ENCODE results near the gene LTA.
A peak's percentile ranks its signal among the peaks of the same experiment; 100 is the strongest.

LTA gene

DNA sequence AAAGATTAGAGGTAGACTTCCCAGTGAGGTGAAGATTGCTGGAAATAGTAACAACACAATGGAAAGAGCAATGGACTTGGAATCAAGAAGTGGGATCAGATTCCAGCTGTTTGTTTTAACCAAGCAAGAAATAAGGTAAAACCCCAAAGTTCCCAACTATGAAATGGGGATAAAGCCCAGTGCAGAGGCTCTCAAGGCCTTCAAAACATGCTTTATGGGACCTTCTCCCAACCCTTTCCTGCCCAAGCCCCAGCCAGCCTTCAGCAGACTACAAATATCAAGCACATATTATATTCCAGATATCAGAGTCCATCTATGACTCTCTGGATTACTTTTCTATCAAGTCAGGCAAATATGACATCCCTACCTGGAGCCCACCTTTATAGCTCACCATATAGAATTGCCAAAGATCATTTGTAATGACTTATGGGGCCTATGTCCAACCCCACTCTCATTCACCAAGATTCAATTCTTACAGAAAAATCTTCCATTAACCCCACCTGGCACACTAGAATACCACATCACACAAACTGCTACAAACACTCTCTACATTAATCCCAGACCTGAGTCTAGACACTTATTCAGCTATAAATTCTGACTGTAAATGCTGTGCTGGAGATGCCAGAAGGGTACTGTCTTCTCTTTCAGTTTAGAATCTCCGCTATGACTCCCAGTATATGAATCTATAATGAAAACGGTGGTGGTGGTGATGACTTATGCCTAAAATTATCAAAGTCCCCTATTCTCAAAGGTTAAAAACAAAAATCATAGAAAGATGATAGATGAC lies 36.4 kb upstream of the LTA start:
- Histone ChIP-seq H3K4me3 (ENCODE audit: low read depth, low read length) (no peak overlapping the region), H3K4me1 (ENCODE audit: control insufficient read depth, insufficient read depth, low read length) (peaks cover 14% of the 10 kb centered on the region), H3K9me3 (ENCODE audit: control insufficient read depth, insufficient read depth, low read depth, low read length) (no peaks in the 10 kb centered on the region), H3K36me3 (ENCODE audit: control insufficient read depth in 2 of 2, insufficient read depth in 1 of 2, low read length in 2 of 2) (peaks cover 93 to 99% of the 10 kb centered on the region in 2 experiments), H3K27ac (ENCODE audit: extremely low read depth, low read depth, low read length) (no peak overlapping the region)
- ChIA-PET CTCF (interaction anchor here (0.6 to 1.9 kb wide), 3 partner anchors 43 to 1659 kb away, joined by 3 to 6 read pairs (median 5); no protein-coding TSS in a partner anchor), POLR2A (interaction anchor here (0.6 to 2.9 kb wide), 2 partner anchors 10 to 205 kb away, joined by 3 to 11 read pairs; no protein-coding TSS in a partner anchor)
- TF ChIP-seq KLF8 (tag by site-specific recombination; IDR thresholded peaks at IDR 0.05): no peak
- TF ChIP-seq ZNF768 (tag by site-specific recombination; IDR thresholded peaks at IDR 0.05): no peak
- TF ChIP-seq GLI2 (tag by site-specific recombination; IDR thresholded peaks at IDR 0.05; ENCODE audit: borderline replicate concordance, low read depth): no peak
- TF ChIP-seq ZNF10 (tag by site-specific recombination; IDR thresholded peaks at IDR 0.05): no peak
- TF ChIP-seq ZNF624 (tag by site-specific recombination; IDR thresholded peaks at IDR 0.05): no peak
- no peak for TF ChIP-seq KLF9 (tag by site-specific recombination; IDR thresholded peaks at IDR 0.05; ENCODE audit: low read depth)
- no peak for TF ChIP-seq ZNF449 (tag by site-specific recombination; IDR thresholded peaks at IDR 0.05)
- TF ChIP-seq ZNF513 (tag by site-specific recombination; IDR thresholded peaks at IDR 0.05): no peak
- no peak for TF ChIP-seq ZNF654 (tag by site-specific recombination; IDR thresholded peaks at IDR 0.05; ENCODE audit: low read depth)
- no peak for TF ChIP-seq PRDM1 (tag by site-specific recombination; IDR thresholded peaks at IDR 0.05)
- TF ChIP-seq, protein P1, sequence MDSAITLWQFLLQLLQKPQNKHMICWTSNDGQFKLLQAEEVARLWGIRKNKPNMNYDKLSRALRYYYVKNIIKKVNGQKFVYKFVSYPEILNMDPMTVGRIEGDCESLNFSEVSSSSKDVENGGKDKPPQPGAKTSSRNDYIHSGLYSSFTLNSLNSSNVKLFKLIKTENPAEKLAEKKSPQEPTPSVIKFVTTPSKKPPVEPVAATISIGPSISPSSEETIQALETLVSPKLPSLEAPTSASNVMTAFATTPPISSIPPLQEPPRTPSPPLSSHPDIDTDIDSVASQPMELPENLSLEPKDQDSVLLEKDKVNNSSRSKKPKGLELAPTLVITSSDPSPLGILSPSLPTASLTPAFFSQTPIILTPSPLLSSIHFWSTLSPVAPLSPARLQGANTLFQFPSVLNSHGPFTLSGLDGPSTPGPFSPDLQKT (IDR thresholded peaks at IDR 0.05; ENCODE audit: borderline replicate concordance, low read depth, low read length): no peak
- no peak for TF ChIP-seq ZNF16 (tag by site-specific recombination; IDR thresholded peaks at IDR 0.05; ENCODE audit: low read depth)
- no peak for TF ChIP-seq ZNF792 (tag by site-specific recombination; IDR thresholded peaks at IDR 0.05)
- no peak for TF ChIP-seq GFI1B (tag by site-specific recombination; IDR thresholded peaks at IDR 0.05)
- TF ChIP-seq ZNF843 (tag by site-specific recombination; IDR thresholded peaks at IDR 0.05): no peak
- no peak for TF ChIP-seq ZNF174 (tag by site-specific recombination; IDR thresholded peaks at IDR 0.05)

DNA sequence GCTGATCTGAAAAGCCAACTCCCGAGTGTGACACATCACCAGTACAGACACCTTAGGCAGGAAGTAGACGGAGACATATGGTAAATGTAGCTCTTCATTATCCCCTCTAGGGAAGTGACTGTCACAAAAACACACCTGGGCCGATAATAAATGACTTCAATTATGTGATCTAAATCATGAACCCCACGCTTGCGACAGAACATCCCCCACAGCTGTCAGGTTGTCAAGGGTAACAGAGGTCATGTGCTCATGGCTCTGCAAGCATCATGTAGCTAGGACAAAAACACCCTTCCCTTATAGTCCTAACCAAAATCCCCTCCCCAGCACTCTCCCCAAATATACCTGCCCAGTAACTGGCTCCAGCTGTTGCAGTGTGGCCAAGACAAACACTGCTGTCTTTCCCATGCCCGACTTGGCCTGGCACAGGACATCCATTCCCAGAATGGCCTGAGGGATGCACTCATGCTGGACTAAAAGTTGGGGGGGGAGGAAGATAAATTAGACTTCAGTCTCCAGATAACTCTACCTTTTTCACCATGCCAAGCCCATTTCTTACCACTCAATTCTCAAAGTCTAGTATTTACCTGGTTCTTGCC lies 33.2 kb upstream of the LTA start:
- H3K4me3 ChIP-seq (ENCODE audit: low read depth, low read length): peak overlapping the region; percentile 64
- ChIA-PET CTCF (interaction anchor here (0.6 to 13.9 kb wide), 3 partner anchors 45 to 58 kb away, joined by 3 to 431 read pairs (median 40); partner anchors contain the start of genes LST1 and NCR3), POLR2A (interaction anchor here (0.5 to 2.1 kb wide), 5 partner anchors 10 to 291 kb away, joined by 3 to 32 read pairs (median 4); partner anchors contain the start of genes MCCD1 and MICB)
- 0 out of 2 replicates have a peak, but pooled peaks have one; percentile 22 for TF ChIP-seq ZNF600 (tag by site-specific recombination; IDR thresholded peaks at IDR 0.05)
- no peak for TF ChIP-seq ATF2 (tag by site-specific recombination; IDR thresholded peaks at IDR 0.05; ENCODE audit: low read depth)
- TF ChIP-seq REST (tag by site-specific recombination; IDR thresholded peaks at IDR 0.05): 0 out of 2 replicates have a peak, but pooled peaks have one; percentile 15
- H3K4me1 ChIP-seq (ENCODE audit: control insufficient read depth, insufficient read depth, low read length): peaks cover 14% of the 10 kb centered on the region
- peaks cover 64 to 73% of the 10 kb centered on the region in 2 experiments for H3K36me3 ChIP-seq (ENCODE audit: control insufficient read depth in 2 of 2, insufficient read depth in 1 of 2, low read length in 2 of 2)
- 0 out of 2 replicates have a peak overlapping the region, but pooled peaks have one; percentile 100 for H3K27ac ChIP-seq (ENCODE audit: extremely low read depth, low read depth, low read length)
- no peaks in the 10 kb centered on the region for H3K9me3 ChIP-seq (ENCODE audit: control insufficient read depth, insufficient read depth, low read depth, low read length)
